Heart right ventricle (tissue), 16 donors: ENCODE results near the gene TCP11. TPM values are rescaled to one million over a fixed set of nuclear protein-coding genes. Genes with fewer than 3 reads are reported as not detected.

Experiments
- ATAC-seq, 8 donors: fragments of 200-7000 bp; cut with Tn5 transposase; one replicate each; pipeline ENCODE4 v1.9.1; 2020; ENCODE audit warnings: mild to moderate bottlenecking in 8 of 8, moderate library complexity in 8 of 8, moderate number of reproducible peaks in 1 of 8
- DNase-seq, 2 donors: peaks; one replicate each; pipeline ENCODE4 v3.0.0-alpha.2; 2020
- H3K27ac ChIP-seq, 10 donors: fragments of 200-600 bp; sonication (generic) in 2 of 10; one replicate each; pipeline versions ENCODE4 v1.5.0 to v1.8.0; 2020 to 2022; ENCODE audit warnings: mild to moderate bottlenecking in 3 of 10
- H3K27me3 ChIP-seq, 7 donors: fragments of 200-600 bp; one replicate each; pipeline ENCODE4 v1.8.0; 2021 to 2022; ENCODE audit warnings: mild to moderate bottlenecking in 2 of 7
- H3K36me3 ChIP-seq, 9 donors: fragments of 200-600 bp; sonication (generic) in 1 of 9; one replicate each; pipeline versions ENCODE4 v1.5.0 to v1.8.0; 2020 to 2022; ENCODE audit warnings: mild to moderate bottlenecking in 2 of 9
- H3K4me1 ChIP-seq, 9 donors: fragments of 200-600 bp; sonication (generic) in 1 of 9; one replicate each; pipeline versions ENCODE4 v1.5.0 to v1.8.0; 2020 to 2022; ENCODE audit warnings: mild to moderate bottlenecking in 4 of 9
- H3K4me3 ChIP-seq, 10 donors: fragments of 200-600 bp; sonication (generic) in 2 of 10; one replicate each; pipeline versions ENCODE4 v1.5.0 to v1.8.0; 2020 to 2022; ENCODE audit warnings: mild to moderate bottlenecking in 7 of 10, moderate library complexity in 2 of 10
- H3K9me3 ChIP-seq, 11 donors: fragments of 200-600 bp in 10 of 11; sonication (generic) in 2 of 11; one replicate each; pipeline versions ENCODE4 v1.5.0 to v1.8.0; 2013 to 2022; ENCODE audit warnings: mild to moderate bottlenecking in 2 of 11, control low read depth in 1 of 11, moderate library complexity in 1 of 11
- CTCF ChIP-seq, 9 donors: fragments of 200-600 bp; sonication (generic) in 2 of 9; IDR thresholded peaks; one replicate each; pipeline versions ENCODE4 v1.5.0 to v1.8.0; 2021 to 2022; ENCODE audit warnings: antibody characterized with exemption in 9 of 9, mild to moderate bottlenecking in 5 of 9, moderate library complexity in 1 of 9
- WGBS, 2 donors: extraction: QIAGEN DNeasy Blood & Tissue Kit; methylation state at CpG; one replicate each; pipeline ENCODE4 v1.1.7; 2013; ENCODE audit warnings: inconsistent platforms in 1 of 2; 5-methylcytosine and 5-hydroxymethylcytosine counted together
- intact Hi-C, 10 donors: fragments of 100-400 bp; cut with DNase I; formaldehyde crosslinking; loops; one replicate each; pipeline versions ENCODE4 v1.11.1 to v1.14.2; 2022
- polyA plus RNA-seq, 2 donors: library from polyadenylated mRNA; stranded (reverse); fragments of 200-250 nt; gene quantifications; one replicate each; pipeline ENCODE4 v1.2.3, GENCODE V29; 2013
- total RNA-seq, 10 donors: library from RNA; stranded (reverse); fragmentation: NEBNext Ultra II Directional in 3 of 10; extraction: Animal tissue kit (Norgen Biotek cat#: 25700) in 3 of 10; gene quantifications; one replicate each; pipeline versions ENCODE4 v1.2.1 to v1.2.4, GENCODE V29; 2021 to 2023
- donor health status: Arrhythmogenic right ventricular cardiomyopathy.
- donor health status: ischemic (EF 13 %, LVEDD 7.1; RV severe dilation, severe dysfunction).
- donor health status: healthy with polysubstance abuse.
- donor health status: DM: no; HTN: yes; CAD: no.
- donor health status: DM: no; HTN: no; CAD: no.
- donor health status: ischemic (EF 25% LVEDD 6.9; RV normal size, moderate dysfunction).
- donor health status: ischemic (EF 25% LVEDD 5.7; RV mildly dilated, moderate dysfunction).
- donor health status: healthy.
- donor health status: DM: yes; HTN: yes; CAD: no.
- donor health status: Ischemic cardiomyopathy.
- donor health status: ischemic (EF 35%, LVEDD 5.7; RV mildly dilated, moderate dysfunction).
- donor health status: nonischemic (EF 11% LVEDD 7.7; RV severe dilation, severe dysfunction).
- donor health status: DM: yes; HTN: yes; CAD: no.
- donor health status: PGD.
- donor health status: ischemic (EF 29% LVEDD 5.4; RV normal size, mild dysfunction).
- donor health status: nonischemic (EF 23%, LVEDD 6.1; RV moderate dilation, normal function).

Gene TCP11
- total and polyA plus RNA-seq, 12 donors: 0.03 TPM; not detected in 11

GRCh38 chr6:35178932-35179832 is 38.0 kb upstream of the TCP11 start:
- Histone ChIP-seq H3K27me3 (peaks cover 0 to 16% (median 0%) of the 10 kb centered on the region in 7 donors), H3K4me1 (peaks cover 5 to 50% (median 26%) of the 10 kb centered on the region in 9 donors), H3K27ac (peak overlapping the region in 2 of 10 donors; percentile 1 to 30)

DNA sequence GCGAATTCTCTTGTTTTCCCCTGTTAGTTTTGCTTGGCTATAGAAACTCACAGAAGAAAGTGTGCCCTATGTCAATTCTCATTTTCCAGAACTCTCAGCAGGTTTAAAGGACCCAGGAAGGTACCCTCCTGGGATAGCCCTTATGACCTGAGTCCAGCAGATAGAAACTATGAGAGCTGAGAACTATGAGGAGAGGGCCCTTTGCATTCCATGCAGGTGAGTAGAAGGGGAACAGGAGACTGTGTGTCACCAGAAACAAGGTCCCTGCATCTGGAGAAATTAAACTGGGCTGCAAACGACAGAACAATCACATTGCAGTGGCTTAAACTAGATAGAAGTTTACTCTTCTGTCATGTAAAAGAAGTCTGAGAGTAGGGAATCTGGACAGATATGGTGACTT is 36.9 kb upstream of the TCP11 start:
- intact Hi-C loops: no loop called here
- H3K27me3 ChIP-seq: peaks cover 0 to 11% (median 0%) of the 10 kb centered on the region in 7 donors
- H3K27ac ChIP-seq: no peak overlapping the region
- 88 to 94% methylated on average over 2 of the region's 2 CpGs for WGBS, 2 donors
- peaks cover 3 to 39% (median 26%) of the 10 kb centered on the region in 9 donors for H3K4me1 ChIP-seq
- no peak for TF ChIP-seq CTCF (IDR thresholded peaks at IDR 0.05)
- no peak overlapping the region for H3K4me3 ChIP-seq
- no peaks in the 10 kb centered on the region for H3K36me3 ChIP-seq
- ATAC-seq: no peak
- no peak for DNase-seq
- no peaks in the 10 kb centered on the region for H3K9me3 ChIP-seq

More at GRCh38 chr6:35178932-35179832, 38.0 kb upstream of the TCP11 start:
- DNase-seq (no peak), ATAC-seq (no peak)
- TF ChIP-seq CTCF (IDR thresholded peaks at IDR 0.05): no peak
- Histone ChIP-seq H3K9me3 (no peaks in the 10 kb centered on the region), H3K36me3 (no peaks in the 10 kb centered on the region), H3K4me3 (no peak overlapping the region)
- intact Hi-C loops: no loop called here
- 79% methylated on average over 5 of the region's 5 CpGs for WGBS, 2 donors

GRCh38 chr6:35177596-35177995 is 36.5 kb upstream of the TCP11 start:
- Histone ChIP-seq H3K9me3 (no peaks in the 10 kb centered on the region), H3K4me3 (no peak overlapping the region), H3K4me1 (peaks cover 3 to 37% (median 24%) of the 10 kb centered on the region in 9 donors), H3K27ac (no peak overlapping the region), H3K27me3 (peaks cover 0 to 7% (median 0%) of the 10 kb centered on the region in 7 donors), H3K36me3 (no peaks in the 10 kb centered on the region)
- ATAC-seq: no peak
- no peak for TF ChIP-seq CTCF (IDR thresholded peaks at IDR 0.05)
- intact Hi-C loops: no loop called here
- DNase-seq: no peak
- WGBS, 2 donors: 69 to 76% methylated on average over 2 of the region's 2 CpGs

- DNase-seq (no peak), ATAC-seq (no peak)
- TF ChIP-seq CTCF (IDR thresholded peaks at IDR 0.05): no peak
- Histone ChIP-seq H3K36me3 (no peaks in the 10 kb centered on the region), H3K9me3 (no peaks in the 10 kb centered on the region), H3K27ac (no peak overlapping the region), H3K4me1 (peaks cover 3 to 35% (median 21%) of the 10 kb centered on the region in 9 donors), H3K27me3 (peaks cover 0 to 3% (median 0%) of the 10 kb centered on the region in 7 donors), H3K4me3 (no peak overlapping the region)
- WGBS, 2 donors: 72 to 80% methylated on average over 3 of the region's 3 CpGs
- intact Hi-C loops: no loop called here
Observed at GRCh38 chr6:35177157-35177556, 36.0 kb upstream of the TCP11 start.
